B cell (primary cell): ENCODE measurements around the gene CDC73.

Experiments
- CTCF ChIP-seq: fragments of 200-600 bp; IDR thresholded peaks from one replicate; pipeline ENCODE4 v1.8.0; 2022; ENCODE audit warnings: antibody characterized with exemption, mild to moderate bottlenecking
- EZH2 ChIP-seq: IDR thresholded peaks from 2 replicates; pipeline ENCODE4 v1.6.1; 2012; ENCODE audit warnings: borderline replicate concordance, low read depth, mild to moderate bottlenecking, moderate library complexity, low read length; ENCODE audit not compliant: insufficient read depth, poor library complexity, severe bottlenecking

DNA sequence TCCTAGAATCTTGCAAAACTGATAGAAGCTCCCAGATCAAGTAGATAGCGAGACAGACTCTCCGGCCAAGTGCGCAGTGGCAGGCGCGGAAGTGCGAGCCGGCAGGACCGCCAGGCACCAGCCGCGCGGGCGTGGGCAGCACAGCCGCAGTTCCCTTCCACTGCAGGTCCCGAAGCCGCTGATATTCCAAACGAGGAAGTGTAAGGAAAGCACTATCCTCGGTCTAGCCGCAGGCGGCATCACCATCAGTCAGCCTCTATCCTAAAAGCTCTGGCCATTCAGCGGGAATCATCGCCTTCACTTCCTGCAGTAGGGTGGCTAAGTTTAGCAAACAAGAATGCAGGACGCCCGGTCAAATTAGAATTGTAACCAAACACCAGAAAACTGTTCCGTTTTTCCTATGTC, 17.3 kb upstream of the CDC73 start:
- TF ChIP-seq EZH2 (no peak), CTCF (no peak)
